SU-DHL-6 (cell line): ENCODE measurements around the gene CFDP1.

ENCODE experiments used
- CTCF ChIP-seq: fragments of 200-600 bp; sonication (generic); IDR thresholded peaks from one replicate; pipeline ENCODE4 v1.5.1; 2017; ENCODE audit warnings: antibody characterized with exemption, mild to moderate bottlenecking, low read length, moderate library complexity; ENCODE audit not compliant: insufficient read depth, poor library complexity, severe bottlenecking
- EZH2phosphoT487 ChIP-seq: fragments of 200-600 bp; sonication (generic), shearing (Covaris generic); conservative IDR thresholded peaks from 2 replicates; pipeline ENCODE4 v1.6.1; 2018; ENCODE audit warnings: mild to moderate bottlenecking, antibody characterized with exemption, low read length, moderate library complexity, mixed read lengths

- no peak for TF ChIP-seq CTCF
- TF ChIP-seq EZH2phosphoT487, result no peak
Measured at GRCh38 chr16:75309156-75309555, 124.1 kb downstream of the CFDP1 start.
